OCI-LY3 (cell line): ENCODE measurements around the gene CYP46A1.

Source experiments
- CTCF ChIP-seq: fragments of 200-600, 300-600 bp; sonication (generic); IDR thresholded peaks from 2 replicates; pipeline ENCODE4 v1.5.1; 2014; ENCODE audit warnings: antibody characterized with exemption, low read length, low read depth
- EZH2phosphoT487 ChIP-seq: fragments of 200-600 bp; shearing (Covaris generic); IDR thresholded peaks from 2 replicates; pipeline ENCODE4 v1.6.1; 2018; ENCODE audit warnings: antibody characterized with exemption, mixed run types, low read depth

GRCh38 chr14:99637624-99638023 is 46.5 kb upstream of the CYP46A1 start:
- no peak for TF ChIP-seq CTCF
- no peak for TF ChIP-seq EZH2phosphoT487
